Choroid plexus epithelial cell (primary cell): ENCODE results near the gene ELAVL1.
"Not testable (repeated sequence)": the region's sequence is repeated elsewhere in the genome, so short reads cannot be mapped to it uniquely, and the experiment has no call there.

Experiments
- DNase-seq: peaks from one replicate; pipeline ENCODE4 v3.0.0-alpha.2; 2010; ENCODE audit warnings: low read depth
- H3K4me3 ChIP-seq: 2 replicates; pipeline ENCODE4 v1.5.1; 2011; ENCODE audit warnings: low read depth, mild to moderate bottlenecking, control low read depth, low read length, moderate library complexity
- TF ChIP-seq, protein P1 (sequence below): conservative IDR thresholded peaks from 2 replicates; pipeline ENCODE4 v1.5.1; 2011; ENCODE audit warnings: low read depth, mild to moderate bottlenecking, control low read depth, inconsistent platforms, low read length, moderate library complexity

The ELAVL1 gene

GRCh38 chr19:8044018-8044417 is 38.6 kb upstream of the ELAVL1 start:
- TF ChIP-seq, protein P1, sequence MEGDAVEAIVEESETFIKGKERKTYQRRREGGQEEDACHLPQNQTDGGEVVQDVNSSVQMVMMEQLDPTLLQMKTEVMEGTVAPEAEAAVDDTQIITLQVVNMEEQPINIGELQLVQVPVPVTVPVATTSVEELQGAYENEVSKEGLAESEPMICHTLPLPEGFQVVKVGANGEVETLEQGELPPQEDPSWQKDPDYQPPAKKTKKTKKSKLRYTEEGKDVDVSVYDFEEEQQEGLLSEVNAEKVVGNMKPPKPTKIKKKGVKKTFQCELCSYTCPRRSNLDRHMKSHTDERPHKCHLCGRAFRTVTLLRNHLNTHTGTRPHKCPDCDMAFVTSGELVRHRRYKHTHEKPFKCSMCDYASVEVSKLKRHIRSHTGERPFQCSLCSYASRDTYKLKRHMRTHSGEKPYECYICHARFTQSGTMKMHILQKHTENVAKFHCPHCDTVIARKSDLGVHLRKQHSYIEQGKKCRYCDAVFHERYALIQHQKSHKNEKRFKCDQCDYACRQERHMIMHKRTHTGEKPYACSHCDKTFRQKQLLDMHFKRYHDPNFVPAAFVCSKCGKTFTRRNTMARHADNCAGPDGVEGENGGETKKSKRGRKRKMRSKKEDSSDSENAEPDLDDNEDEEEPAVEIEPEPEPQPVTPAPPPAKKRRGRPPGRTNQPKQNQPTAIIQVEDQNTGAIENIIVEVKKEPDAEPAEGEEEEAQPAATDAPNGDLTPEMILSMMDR, result no peak
- no peak overlapping the region for H3K4me3 ChIP-seq
- DNase-seq, result no peak

DNA sequence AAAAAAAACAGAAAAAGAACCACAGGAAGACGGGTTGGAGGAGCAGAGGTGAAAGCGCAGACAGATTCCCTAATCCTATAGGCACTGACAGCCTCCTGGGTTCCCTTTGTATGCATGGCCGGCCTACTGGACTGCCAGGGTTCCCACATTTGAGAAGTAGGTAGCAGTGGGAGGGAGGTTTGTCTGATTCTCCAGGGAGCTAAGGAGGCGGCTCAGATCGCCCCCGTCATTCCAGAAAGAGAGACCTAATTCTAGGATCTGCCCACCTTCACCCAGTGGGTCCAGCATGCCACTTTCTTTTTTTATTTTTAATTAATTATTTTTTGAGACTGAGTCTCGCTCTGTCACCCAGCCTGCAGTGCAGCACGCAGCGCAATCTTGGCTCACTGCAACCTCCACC is 37.5 kb upstream of the ELAVL1 start:
- TF ChIP-seq, protein P1, result no peak
- no peak overlapping the region for H3K4me3 ChIP-seq
- no peak for DNase-seq

- DNase-seq, result no peak
- no peak overlapping the region for H3K4me3 ChIP-seq
- TF ChIP-seq, protein P1, result no peak
These were observed 36.1 kb upstream of the ELAVL1 start for GRCh38 chr19:8041531-8041931.

DNA sequence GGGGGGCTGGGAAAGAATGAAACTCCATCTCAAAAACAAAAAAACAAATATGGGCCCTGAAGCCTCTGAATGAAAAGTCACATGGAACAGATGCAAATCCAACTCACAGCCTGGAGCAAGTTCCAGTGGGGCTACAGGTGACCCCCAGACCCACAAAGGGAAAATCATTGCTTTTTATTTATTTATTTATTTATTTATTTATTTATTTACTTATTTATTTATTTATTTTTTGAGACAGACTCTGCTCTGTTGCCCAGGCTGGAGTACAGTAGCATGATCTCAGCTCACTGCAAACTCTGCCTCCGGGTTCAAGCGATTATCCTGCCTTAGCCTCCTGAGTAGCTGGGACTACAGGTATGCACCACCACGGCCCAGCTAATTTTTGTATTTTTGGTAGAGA is 33.8 kb upstream of the ELAVL1 start:
- no peak for DNase-seq
- TF ChIP-seq, protein P1, result no peak
- no peak overlapping the region for H3K4me3 ChIP-seq

- DNase-seq, result no peak
- no peak overlapping the region for H3K4me3 ChIP-seq
- TF ChIP-seq, protein P1, result no peak
These were observed 33.4 kb upstream of the ELAVL1 start for GRCh38 chr19:8038815-8039214.

DNA sequence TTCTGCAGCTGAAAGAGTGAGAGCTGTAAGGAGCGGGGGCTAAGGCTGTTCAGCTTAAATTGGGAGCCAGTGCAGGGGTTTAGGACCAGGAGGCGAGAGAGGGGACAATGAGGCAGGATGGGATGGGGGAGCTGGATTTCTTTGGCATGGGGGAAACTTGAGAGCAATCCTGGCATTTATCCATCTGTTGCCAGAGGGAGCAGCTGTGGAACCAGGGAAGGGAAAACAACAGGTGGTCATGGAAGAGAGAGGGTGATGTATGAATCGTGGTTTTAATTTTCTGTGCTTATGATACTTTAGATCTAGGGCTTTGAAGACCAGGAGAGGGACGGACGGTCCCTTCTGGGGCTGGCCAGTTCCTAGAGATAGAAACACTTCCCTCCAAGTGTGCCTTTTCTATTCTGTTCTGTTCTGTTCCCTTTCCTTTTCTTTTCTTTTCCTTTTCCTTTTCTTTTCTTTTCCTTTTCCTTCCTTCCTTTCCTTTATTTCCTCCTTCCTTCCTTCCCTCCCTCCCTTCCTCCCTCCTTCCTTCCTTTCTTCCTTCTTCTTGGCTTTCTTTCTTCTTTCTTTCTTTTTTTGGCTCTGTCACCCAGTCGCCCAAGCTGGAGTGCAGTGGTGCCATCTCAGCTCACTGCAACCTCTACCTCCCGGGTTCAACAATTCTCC is 31.1 kb upstream of the ELAVL1 start:
- DNase-seq, result no peak
- TF ChIP-seq, protein P1, result no peak
- H3K4me3 ChIP-seq, result no peak overlapping the region

GRCh38 chr19:8034178-8034525 is 28.7 kb upstream of the ELAVL1 start:
- TF ChIP-seq, protein P1, result no peak
- DNase-seq, result no peak
- no peak overlapping the region for H3K4me3 ChIP-seq

DNA sequence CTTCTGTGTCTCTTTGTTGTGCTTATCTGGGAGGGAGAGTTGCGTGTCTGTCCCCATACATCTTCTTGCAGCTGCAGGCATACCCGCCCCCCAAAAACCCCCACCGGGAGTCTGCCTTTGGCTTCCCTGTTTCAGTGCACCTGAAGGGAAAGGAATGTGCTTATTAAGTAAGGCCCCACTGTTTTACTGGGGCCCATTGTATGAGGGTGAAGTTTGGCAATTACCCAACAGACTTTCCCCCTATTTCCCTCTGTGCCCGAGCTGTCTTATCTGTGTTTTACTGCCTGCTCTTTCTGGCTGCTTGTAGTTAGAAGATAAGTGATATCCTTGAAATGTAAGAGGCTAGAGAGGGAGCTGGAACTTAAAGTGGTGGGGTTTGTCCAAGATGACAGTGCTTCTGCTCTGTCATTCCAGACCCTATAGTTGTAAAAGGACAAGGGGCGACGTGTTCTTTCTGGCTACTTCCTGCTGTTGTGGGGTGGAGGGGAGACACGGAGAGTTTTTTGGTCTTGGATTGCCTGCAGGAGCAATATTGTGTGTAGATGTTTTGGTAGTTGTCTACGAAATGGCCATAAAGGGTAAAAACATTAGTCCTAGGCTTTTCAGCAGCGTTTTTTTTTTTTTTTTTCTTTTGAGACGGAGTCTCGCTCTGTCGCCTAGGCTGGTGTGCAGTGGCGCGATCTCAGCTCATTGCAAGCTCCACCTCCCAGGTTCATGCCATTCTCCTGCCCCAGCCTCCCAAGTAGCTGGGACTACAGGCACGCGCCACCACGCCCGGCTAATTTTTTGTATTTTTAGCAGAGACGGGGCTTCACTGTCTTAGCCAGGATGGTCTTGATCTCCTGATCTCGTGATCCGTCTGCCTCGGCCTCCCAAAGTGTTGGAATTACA is 28.1 kb upstream of the ELAVL1 start:
- not testable (repeated sequence) for DNase-seq, H3K4me3 ChIP-seq
